ENCODE results near the gene PSME3.
"Not testable (repeated sequence)": the region's sequence is repeated elsewhere in the genome, so short reads cannot be mapped to it uniquely, and the experiment has no call there.

The PSME3 gene

GRCh38 chr17:42844271-42844670, 11.1 kb downstream of the PSME3 start, which contains the start of gene AOC2:
TSS of gene AOC2 (plus strand) at chr17:42844580. CDS start at chr17:42844627, 47 bp downstream.
- Histone ChIP-seq H3K27ac (ENCODE audit: low read depth, low read length) (no peak within 1 kb of the TSS), H3K9me3 (ENCODE audit: insufficient read depth, low read depth, low read length) (no peaks in the 10 kb centered on the region), H3K4me1 (ENCODE audit: insufficient read depth, low read length) (no peaks in the 10 kb centered on the region), H3K9ac (ENCODE audit: low read depth, low read length) (no peak within 1 kb of the TSS), H3K36me3 (ENCODE audit: insufficient read depth, low read length) (peaks cover 63% of the 10 kb centered on the region), H3K4me3 (ENCODE audit: low read length) (no peak within 1 kb of the TSS), H3K27me3 (ENCODE audit: insufficient read depth, low read length) (no peaks in the 10 kb centered on the region)
- 95% methylated on average over 4 of the region's 4 CpGs for WGBS

- no peak overlapping the region for H3K9ac ChIP-seq (ENCODE audit: low read depth, low read length)
- WGBS, result 95% methylated on average over 24 of the region's 24 CpGs
- H3K36me3 ChIP-seq (ENCODE audit: insufficient read depth, low read length), result peaks cover 57% of the 10 kb centered on the region
- H3K9me3 ChIP-seq (ENCODE audit: insufficient read depth, low read depth, low read length), result no peaks in the 10 kb centered on the region
- H3K4me3 ChIP-seq (ENCODE audit: low read length), result no peak overlapping the region
- H3K27me3 ChIP-seq (ENCODE audit: insufficient read depth, low read length), result no peaks in the 10 kb centered on the region
- no peaks in the 10 kb centered on the region for H3K4me1 ChIP-seq (ENCODE audit: insufficient read depth, low read length)
- no peak overlapping the region for H3K27ac ChIP-seq (ENCODE audit: low read depth, low read length)
Measured at GRCh38 chr17:42844761-42845555, 11.8 kb downstream of the PSME3 start.

- Histone ChIP-seq H3K9me3 (ENCODE audit: insufficient read depth, low read depth, low read length) (no peaks in the 10 kb centered on the region), H3K36me3 (ENCODE audit: insufficient read depth, low read length) (peaks cover 51% of the 10 kb centered on the region), H3K27ac (ENCODE audit: low read depth, low read length) (no peak overlapping the region), H3K27me3 (ENCODE audit: insufficient read depth, low read length) (no peaks in the 10 kb centered on the region), H3K4me1 (ENCODE audit: insufficient read depth, low read length) (no peaks in the 10 kb centered on the region), H3K4me3 (ENCODE audit: low read length) (no peak overlapping the region), H3K9ac (ENCODE audit: low read depth, low read length) (no peak overlapping the region)
- WGBS, result 96% methylated on average over 12 of the region's 12 CpGs
Measured at GRCh38 chr17:42845556-42845917, 12.3 kb downstream of the PSME3 start.

GRCh38 chr17:42845918-42846593, 12.9 kb downstream of the PSME3 start:
- 90% methylated on average over 6 of the region's 7 CpGs for WGBS
- Histone ChIP-seq H3K4me3 (ENCODE audit: low read length) (no peak overlapping the region), H3K9me3 (ENCODE audit: insufficient read depth, low read depth, low read length) (no peaks in the 10 kb centered on the region), H3K4me1 (ENCODE audit: insufficient read depth, low read length) (no peaks in the 10 kb centered on the region), H3K9ac (ENCODE audit: low read depth, low read length) (no peak overlapping the region), H3K36me3 (ENCODE audit: insufficient read depth, low read length) (peaks cover 46% of the 10 kb centered on the region), H3K27me3 (ENCODE audit: insufficient read depth, low read length) (no peaks in the 10 kb centered on the region), H3K27ac (ENCODE audit: low read depth, low read length) (no peak overlapping the region)

GRCh38 chr17:42846594-42847280, 13.5 kb downstream of the PSME3 start:
- H3K9me3 ChIP-seq (ENCODE audit: insufficient read depth, low read depth, low read length), result no peaks in the 10 kb centered on the region
- H3K27ac ChIP-seq (ENCODE audit: low read depth, low read length), result no peak overlapping the region
- no peak overlapping the region for H3K9ac ChIP-seq (ENCODE audit: low read depth, low read length)
- H3K36me3 ChIP-seq (ENCODE audit: insufficient read depth, low read length), result peaks cover 40% of the 10 kb centered on the region
- no peaks in the 10 kb centered on the region for H3K27me3 ChIP-seq (ENCODE audit: insufficient read depth, low read length)
- 90% methylated on average over 9 of the region's 9 CpGs for WGBS
- no peak overlapping the region for H3K4me3 ChIP-seq (ENCODE audit: low read length)
- H3K4me1 ChIP-seq (ENCODE audit: insufficient read depth, low read length), result no peaks in the 10 kb centered on the region

- H3K4me3 ChIP-seq (ENCODE audit: low read length), result no peak overlapping the region
- no peak overlapping the region for H3K27ac ChIP-seq (ENCODE audit: low read depth, low read length)
- H3K27me3 ChIP-seq (ENCODE audit: insufficient read depth, low read length), result no peaks in the 10 kb centered on the region
- H3K9ac ChIP-seq (ENCODE audit: low read depth, low read length), result no peak overlapping the region
- peaks cover 26% of the 10 kb centered on the region for H3K36me3 ChIP-seq (ENCODE audit: insufficient read depth, low read length)
- no peaks in the 10 kb centered on the region for H3K9me3 ChIP-seq (ENCODE audit: insufficient read depth, low read depth, low read length)
- WGBS, result 77% methylated on average over 3 of the region's 3 CpGs
- H3K4me1 ChIP-seq (ENCODE audit: insufficient read depth, low read length), result no peaks in the 10 kb centered on the region
Measured at GRCh38 chr17:42848093-42848492, 14.9 kb downstream of the PSME3 start.

- H3K27ac ChIP-seq (ENCODE audit: low read depth, low read length), result no peak overlapping the region
Measured at GRCh38 chr17:42849031-42849430, 15.8 kb downstream of the PSME3 start.

GRCh38 chr17:42849451-42850181, 16.4 kb downstream of the PSME3 start:
- Histone ChIP-seq H3K36me3 (ENCODE audit: insufficient read depth, low read length) (peaks cover 11% of the 10 kb centered on the region), H3K27me3 (ENCODE audit: insufficient read depth, low read length) (no peaks in the 10 kb centered on the region), H3K27ac (ENCODE audit: low read depth, low read length) (no peak overlapping the region), H3K4me1 (ENCODE audit: insufficient read depth, low read length) (no peaks in the 10 kb centered on the region), H3K9me3 (ENCODE audit: insufficient read depth, low read depth, low read length) (no peaks in the 10 kb centered on the region), H3K4me3 (ENCODE audit: low read length) (no peak overlapping the region), H3K9ac (ENCODE audit: low read depth, low read length) (no peak overlapping the region)
- whole genome bisulfite sequencing, result 86% methylated on average over 8 of the region's 8 CpGs

More at GRCh38 chr17:42849031-42849430, 15.8 kb downstream of the PSME3 start:
- Histone ChIP-seq H3K4me3 (ENCODE audit: low read length) (no peak overlapping the region), H3K36me3 (ENCODE audit: insufficient read depth, low read length) (peaks cover 17% of the 10 kb centered on the region), H3K9me3 (ENCODE audit: insufficient read depth, low read depth, low read length) (no peaks in the 10 kb centered on the region), H3K27me3 (ENCODE audit: insufficient read depth, low read length) (no peaks in the 10 kb centered on the region), H3K4me1 (ENCODE audit: insufficient read depth, low read length) (no peaks in the 10 kb centered on the region), H3K9ac (ENCODE audit: low read depth, low read length) (no peak overlapping the region)
- WGBS, result 92% methylated on average over 5 of the region's 9 CpGs

GRCh38 chr17:42850954-42851353, 17.8 kb downstream of the PSME3 start, which contains the start of gene AOC3:
TSS of gene AOC3 (plus strand) at chr17:42851199. CDS start at chr17:42851344, 145 bp downstream.
- H3K4me1 ChIP-seq (ENCODE audit: insufficient read depth, low read length), result no peaks in the 10 kb centered on the region
- no peaks in the 10 kb centered on the region for H3K9me3 ChIP-seq (ENCODE audit: insufficient read depth, low read depth, low read length)
- no peak within 1 kb of the TSS for H3K27ac ChIP-seq (ENCODE audit: low read depth, low read length)
- WGBS, result 75% methylated on average over 9 of the region's 9 CpGs
- no peaks in the 10 kb centered on the region for H3K27me3 ChIP-seq (ENCODE audit: insufficient read depth, low read length)
- no peaks in the 10 kb centered on the region for H3K36me3 ChIP-seq (ENCODE audit: insufficient read depth, low read length)
- no peak within 1 kb of the TSS for H3K9ac ChIP-seq (ENCODE audit: low read depth, low read length)
- H3K4me3 ChIP-seq (ENCODE audit: low read length), result no peak within 1 kb of the TSS

- WGBS, result 93% methylated on average over 21 of the region's 28 CpGs
- H3K27me3 ChIP-seq (ENCODE audit: insufficient read depth, low read length); H3K4me1 ChIP-seq (ENCODE audit: insufficient read depth, low read length); H3K9me3 ChIP-seq (ENCODE audit: insufficient read depth, low read depth, low read length); H3K9ac ChIP-seq (ENCODE audit: low read depth, low read length); H3K36me3 ChIP-seq (ENCODE audit: insufficient read depth, low read length); H3K27ac ChIP-seq (ENCODE audit: low read depth, low read length); H3K4me3 ChIP-seq (ENCODE audit: low read length): not testable (repeated sequence)
Measured at GRCh38 chr17:42851371-42852240, 18.4 kb downstream of the PSME3 start.
